ENCODE results near the gene ARHGAP26. TPM values are rescaled to one million over a fixed set of nuclear protein-coding genes. Genes with fewer than 3 reads are reported as not detected.

The ARHGAP26 gene
- total RNA-seq, 6 experiments from 2014 or later, result 6.7 to 14.5 (median 8.3) TPM

DNA sequence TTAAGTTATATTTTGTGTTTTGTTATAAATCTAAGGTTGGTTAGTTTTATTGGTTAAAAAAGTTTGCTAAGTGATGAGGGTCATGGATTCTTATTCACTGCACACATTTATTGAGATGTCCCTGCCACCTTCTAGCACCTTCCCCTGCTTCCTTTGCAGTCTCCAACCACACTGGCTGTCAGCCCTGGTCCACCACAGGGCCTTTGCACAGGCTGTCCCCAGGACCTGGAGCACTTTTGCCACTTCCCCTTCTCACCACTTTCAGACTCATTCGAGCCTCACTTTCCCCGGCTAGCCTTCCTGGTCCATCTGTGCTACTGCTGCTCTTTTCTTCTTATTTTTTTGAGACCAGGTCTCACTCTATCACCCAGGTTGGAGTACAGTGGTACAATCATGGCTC, 45.3 kb downstream of the ARHGAP26 start:
- H3K4me3 ChIP-seq, result no peak overlapping the region
- peaks cover 0 to 42% (median 17%) of the 10 kb centered on the region in 4 donors for H3K4me1 ChIP-seq
- H3K9me3 ChIP-seq, result no peaks in the 10 kb centered on the region
- no peak for DNase-seq
- ATAC-seq, result no peak
- intact Hi-C loops (cut with DNase I), result loop anchor here in 1 of 2 donors (10.0 kb wide), 1 partner anchor 59 kb away; no protein-coding TSS in a partner anchor
- H3K27me3 ChIP-seq, result no peaks in the 10 kb centered on the region
- H3K27ac ChIP-seq, result no peak overlapping the region
- TF ChIP-seq POLR2A (IDR thresholded peaks at IDR 0.05), result no peak
- TF ChIP-seq, protein P1, sequence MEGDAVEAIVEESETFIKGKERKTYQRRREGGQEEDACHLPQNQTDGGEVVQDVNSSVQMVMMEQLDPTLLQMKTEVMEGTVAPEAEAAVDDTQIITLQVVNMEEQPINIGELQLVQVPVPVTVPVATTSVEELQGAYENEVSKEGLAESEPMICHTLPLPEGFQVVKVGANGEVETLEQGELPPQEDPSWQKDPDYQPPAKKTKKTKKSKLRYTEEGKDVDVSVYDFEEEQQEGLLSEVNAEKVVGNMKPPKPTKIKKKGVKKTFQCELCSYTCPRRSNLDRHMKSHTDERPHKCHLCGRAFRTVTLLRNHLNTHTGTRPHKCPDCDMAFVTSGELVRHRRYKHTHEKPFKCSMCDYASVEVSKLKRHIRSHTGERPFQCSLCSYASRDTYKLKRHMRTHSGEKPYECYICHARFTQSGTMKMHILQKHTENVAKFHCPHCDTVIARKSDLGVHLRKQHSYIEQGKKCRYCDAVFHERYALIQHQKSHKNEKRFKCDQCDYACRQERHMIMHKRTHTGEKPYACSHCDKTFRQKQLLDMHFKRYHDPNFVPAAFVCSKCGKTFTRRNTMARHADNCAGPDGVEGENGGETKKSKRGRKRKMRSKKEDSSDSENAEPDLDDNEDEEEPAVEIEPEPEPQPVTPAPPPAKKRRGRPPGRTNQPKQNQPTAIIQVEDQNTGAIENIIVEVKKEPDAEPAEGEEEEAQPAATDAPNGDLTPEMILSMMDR (IDR thresholded peaks at IDR 0.05), result no peak
- 83% methylated on average over 2 of the region's 2 CpGs for WGBS (ENCODE audit: insufficient coverage, low coverage, low lambda C conversion rate, missing lambda C conversion rate)
- H3K36me3 ChIP-seq, result no peaks in the 10 kb centered on the region

DNA sequence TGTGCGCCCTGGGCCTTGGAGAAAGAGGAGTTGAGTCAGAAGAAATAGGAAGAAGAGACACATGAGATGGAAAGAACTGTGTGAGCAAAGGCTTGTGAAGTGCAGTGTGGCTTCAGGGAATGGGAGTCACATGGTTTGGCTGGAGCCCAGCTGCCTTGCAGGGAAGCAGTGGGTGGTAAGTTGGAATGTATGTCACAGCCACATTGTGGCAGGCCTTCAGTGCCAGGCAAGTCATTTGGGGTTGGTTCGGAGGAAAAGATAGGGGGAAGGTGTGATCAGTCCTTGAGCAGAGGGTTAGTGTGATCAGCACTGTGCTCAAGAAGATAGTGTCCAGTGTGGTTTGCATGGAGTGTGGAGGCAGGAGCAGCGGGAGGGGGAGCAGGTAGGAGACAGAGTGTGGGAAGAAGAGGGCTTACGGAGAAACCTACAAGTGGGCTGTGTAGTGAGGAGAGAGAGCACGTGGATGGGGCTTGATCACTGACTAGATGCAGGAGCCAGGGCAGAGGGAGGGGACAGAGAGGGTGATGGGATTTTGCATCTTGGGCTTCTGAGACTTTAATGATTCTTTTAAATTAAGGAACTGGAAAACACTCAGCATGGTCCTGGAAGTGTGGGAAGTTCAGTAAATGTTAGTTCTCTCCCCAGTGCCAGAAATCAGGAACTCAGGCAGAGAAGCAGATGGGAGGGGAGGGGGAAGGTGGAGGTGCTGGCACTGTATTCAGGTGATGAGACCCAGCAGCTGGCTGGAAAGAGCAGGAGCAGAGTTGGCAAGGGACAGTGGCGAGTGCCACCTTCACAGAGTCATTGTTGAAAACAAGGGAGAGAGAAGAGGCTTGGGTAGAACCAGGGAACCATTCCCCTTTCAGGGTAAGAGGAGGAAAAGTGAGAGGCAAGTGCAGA, 46.6 kb downstream of the ARHGAP26 start:
- Histone ChIP-seq H3K4me3 (no peak overlapping the region), H3K4me1 (peaks cover 0 to 53% (median 23%) of the 10 kb centered on the region in 4 donors), H3K27me3 (no peaks in the 10 kb centered on the region), H3K27ac (peak overlapping the region in 2 of 3 donors; percentile 60 to 73), H3K9me3 (no peaks in the 10 kb centered on the region), H3K36me3 (no peaks in the 10 kb centered on the region)
- WGBS (ENCODE audit: insufficient coverage, low coverage, low lambda C conversion rate, missing lambda C conversion rate), result 72% methylated on average over 6 of the region's 6 CpGs
- DNase-seq, result peak in 1 of 3 donors; percentile 60
- TF ChIP-seq POLR2A (IDR thresholded peaks at IDR 0.05), result no peak
- TF ChIP-seq, protein P1 (IDR thresholded peaks at IDR 0.05), result no peak
- peak in 1 of 4 donors; percentile 11 for ATAC-seq
- intact Hi-C loops (cut with DNase I), result loop anchor here in 1 of 2 donors (10.0 kb wide), 1 partner anchor 58 kb away; no protein-coding TSS in a partner anchor

DNA sequence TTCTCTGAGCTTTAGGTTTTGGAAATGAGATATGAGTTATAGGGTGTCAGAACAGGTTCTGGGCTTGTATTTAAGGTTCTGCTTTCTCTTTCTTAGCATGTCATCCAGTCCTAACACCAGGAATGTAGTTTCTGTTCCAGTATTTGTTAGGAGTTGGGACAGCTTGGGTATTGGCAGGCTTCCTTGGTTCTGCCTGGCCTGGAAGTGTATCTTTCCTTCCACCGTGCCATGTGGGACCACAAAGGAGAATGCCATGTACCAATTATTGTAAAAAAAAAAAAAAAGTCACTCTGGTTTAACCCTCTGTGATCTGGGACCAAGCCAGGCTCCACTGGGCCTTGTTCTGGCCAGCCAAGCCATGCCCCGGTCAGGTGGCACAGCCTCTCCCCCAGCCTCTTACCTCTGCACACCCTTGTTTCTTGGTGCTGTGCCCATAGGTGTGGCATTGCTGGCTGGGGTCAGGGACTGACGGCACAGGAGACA, 47.8 kb downstream of the ARHGAP26 start:
- DNase-seq, result peak; percentile 41 to 79 (median 65)
- no peak overlapping the region for H3K4me3 ChIP-seq
- WGBS (ENCODE audit: insufficient coverage, low coverage, low lambda C conversion rate, missing lambda C conversion rate), result 14% methylated on average over 1 of the region's 3 CpGs
- H3K27me3 ChIP-seq, result no peaks in the 10 kb centered on the region
- ATAC-seq, result peak; percentile 43 to 76 (median 74)
- no peaks in the 10 kb centered on the region for H3K36me3 ChIP-seq
- intact Hi-C loops (cut with DNase I), result loop anchor here in 1 of 2 donors (10.0 kb wide), 1 partner anchor 57 kb away; no protein-coding TSS in a partner anchor
- H3K4me1 ChIP-seq, result peaks cover 0 to 63% (median 27%) of the 10 kb centered on the region in 4 donors
- no peak for TF ChIP-seq POLR2A (IDR thresholded peaks at IDR 0.05)
- TF ChIP-seq, protein P1 (IDR thresholded peaks at IDR 0.05), result no peak
- no peaks in the 10 kb centered on the region for H3K9me3 ChIP-seq
- peak overlapping the region in 2 of 3 donors; percentile 60 to 73 for H3K27ac ChIP-seq

DNA sequence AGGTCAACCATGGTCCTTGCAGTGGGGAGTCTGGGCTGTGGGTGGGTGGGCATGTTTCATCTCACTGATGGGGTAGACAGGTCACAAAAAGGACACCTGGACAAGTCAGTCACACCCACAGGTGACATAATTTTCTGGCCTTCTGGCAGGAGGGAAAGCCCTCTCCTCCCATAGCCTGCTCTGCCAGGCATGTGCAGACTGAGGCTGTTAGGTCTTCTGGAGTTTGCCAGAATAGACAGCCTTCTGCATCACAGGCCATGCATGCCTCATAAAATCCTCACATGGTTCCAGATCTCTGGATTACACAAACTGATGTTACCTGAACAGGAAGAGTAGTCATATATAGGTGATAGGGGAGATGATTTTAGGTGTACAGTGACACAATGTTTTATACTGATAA, 49.1 kb downstream of the ARHGAP26 start:
- Histone ChIP-seq H3K4me3 (no peak overlapping the region), H3K4me1 (peaks cover 0 to 56% (median 28%) of the 10 kb centered on the region in 4 donors), H3K9me3 (no peaks in the 10 kb centered on the region), H3K27ac (peak overlapping the region in 2 of 3 donors; percentile 4 to 60), H3K36me3 (no peaks in the 10 kb centered on the region), H3K27me3 (no peaks in the 10 kb centered on the region)
- TF ChIP-seq, protein P1 (IDR thresholded peaks at IDR 0.05), result no peak
- no peak for TF ChIP-seq POLR2A (IDR thresholded peaks at IDR 0.05)
- peak in 1 of 4 donors; percentile 38 for ATAC-seq
- no peak for DNase-seq
- intact Hi-C loops (cut with DNase I), result loop anchor here in 1 of 2 donors (10.0 kb wide), 1 partner anchor 56 kb away; no protein-coding TSS in a partner anchor
